Osteocyte (in vitro differentiated cells): ENCODE results near the gene AP2A2. TPM values are rescaled to one million over a fixed set of nuclear protein-coding genes. Genes with fewer than 3 reads are reported as not detected.

Experiments
- DNase-seq: peaks from one replicate; pipeline ENCODE4 v3.0.0; 2021; ENCODE audit warnings: mixed read lengths; ENCODE audit not compliant: unreplicated experiment; ENCODE audit errors: extremely low spot score
- H3K27ac Mint-ChIP-seq: one replicate; pipeline ENCODE4 v1.8.0; 2021; ENCODE audit warnings: mild to moderate bottlenecking, mixed read lengths; ENCODE audit not compliant: unreplicated experiment
- H3K27me3 Mint-ChIP-seq: one replicate; pipeline ENCODE4 v1.8.0; 2021; ENCODE audit warnings: mixed read lengths; ENCODE audit not compliant: unreplicated experiment
- H3K36me3 Mint-ChIP-seq: one replicate; pipeline ENCODE4 v1.8.0; 2021; ENCODE audit warnings: mixed read lengths; ENCODE audit not compliant: unreplicated experiment
- H3K4me1 Mint-ChIP-seq: one replicate; pipeline ENCODE4 v1.8.0; 2021; ENCODE audit warnings: mixed read lengths; ENCODE audit not compliant: unreplicated experiment
- H3K4me3 Mint-ChIP-seq: one replicate; pipeline ENCODE4 v1.8.0; 2021; ENCODE audit warnings: mild to moderate bottlenecking, moderate library complexity, mixed read lengths; ENCODE audit not compliant: unreplicated experiment
- H3K9me3 Mint-ChIP-seq: one replicate; pipeline ENCODE4 v1.8.0; 2021; ENCODE audit warnings: mixed read lengths; ENCODE audit not compliant: unreplicated experiment
- total RNA-seq: library from RNA; stranded (reverse); gene quantifications from 2 replicates; pipeline ENCODE4 v1.2.1, GENCODE V29; 2021
- TF ChIP-seq, protein P1 (sequence below): fragments of 200-600 bp; sonication (generic); IDR thresholded peaks from 2 replicates; pipeline ENCODE4 v1.5.0; 2021; ENCODE audit warnings: antibody characterized with exemption, mild to moderate bottlenecking, moderate library complexity

Gene AP2A2
- total RNA-seq, 1 donor from 2014 or later: 102 TPM

DNA sequence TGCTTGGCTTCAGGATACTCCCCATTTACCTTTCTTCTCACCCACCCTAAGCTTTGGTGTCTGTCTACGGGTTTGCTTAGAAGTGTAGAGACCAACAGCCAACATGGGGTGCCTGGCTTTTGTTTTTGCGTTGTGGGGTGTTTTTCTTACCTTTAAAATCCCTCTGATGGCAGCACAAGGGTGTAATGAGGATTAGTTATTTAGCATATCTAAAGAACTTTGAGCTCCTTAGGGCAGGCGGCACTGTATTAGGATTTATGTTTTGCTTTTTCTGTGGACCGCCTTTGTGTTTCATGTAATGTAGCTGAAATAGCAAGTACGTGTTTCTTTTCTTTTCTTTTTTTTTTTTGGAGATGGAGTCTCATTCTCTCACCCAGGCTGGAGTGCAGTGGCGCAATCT is 8.9 kb downstream of the AP2A2 start:
- H3K36me3 Mint-ChIP-seq: no peaks in the 10 kb centered on the region
- TF ChIP-seq, protein P1, sequence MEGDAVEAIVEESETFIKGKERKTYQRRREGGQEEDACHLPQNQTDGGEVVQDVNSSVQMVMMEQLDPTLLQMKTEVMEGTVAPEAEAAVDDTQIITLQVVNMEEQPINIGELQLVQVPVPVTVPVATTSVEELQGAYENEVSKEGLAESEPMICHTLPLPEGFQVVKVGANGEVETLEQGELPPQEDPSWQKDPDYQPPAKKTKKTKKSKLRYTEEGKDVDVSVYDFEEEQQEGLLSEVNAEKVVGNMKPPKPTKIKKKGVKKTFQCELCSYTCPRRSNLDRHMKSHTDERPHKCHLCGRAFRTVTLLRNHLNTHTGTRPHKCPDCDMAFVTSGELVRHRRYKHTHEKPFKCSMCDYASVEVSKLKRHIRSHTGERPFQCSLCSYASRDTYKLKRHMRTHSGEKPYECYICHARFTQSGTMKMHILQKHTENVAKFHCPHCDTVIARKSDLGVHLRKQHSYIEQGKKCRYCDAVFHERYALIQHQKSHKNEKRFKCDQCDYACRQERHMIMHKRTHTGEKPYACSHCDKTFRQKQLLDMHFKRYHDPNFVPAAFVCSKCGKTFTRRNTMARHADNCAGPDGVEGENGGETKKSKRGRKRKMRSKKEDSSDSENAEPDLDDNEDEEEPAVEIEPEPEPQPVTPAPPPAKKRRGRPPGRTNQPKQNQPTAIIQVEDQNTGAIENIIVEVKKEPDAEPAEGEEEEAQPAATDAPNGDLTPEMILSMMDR: no peak
- DNase-seq: no peak
- no peaks in the 10 kb centered on the region for H3K9me3 Mint-ChIP-seq
- H3K4me3 Mint-ChIP-seq: no peak overlapping the region
- H3K27ac Mint-ChIP-seq: peak overlapping the region; percentile 31
- H3K4me1 Mint-ChIP-seq: peaks cover 44% of the 10 kb centered on the region
- no peaks in the 10 kb centered on the region for H3K27me3 Mint-ChIP-seq

DNA sequence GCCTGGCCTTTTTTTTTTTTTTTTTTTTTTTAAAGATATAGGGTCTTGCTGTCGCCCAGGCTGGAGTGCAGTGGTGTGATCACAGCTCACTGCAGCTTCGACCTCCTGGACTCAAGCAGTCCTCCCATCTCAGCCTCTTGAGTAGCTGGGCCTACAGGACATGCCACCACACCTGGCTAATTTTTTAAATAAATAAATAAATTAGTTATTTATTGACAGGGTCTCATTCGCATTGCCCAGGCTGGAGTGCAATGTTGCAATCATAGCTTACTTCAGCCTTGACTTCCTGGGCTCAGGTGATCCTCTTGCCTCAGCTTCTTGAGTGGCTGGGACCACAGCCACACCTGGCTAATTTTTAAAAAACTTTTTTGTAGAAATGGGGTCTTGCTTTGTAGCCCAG is 10.5 kb downstream of the AP2A2 start:
- Mint-ChIP-seq H3K27ac (no peak overlapping the region), H3K36me3 (no peaks in the 10 kb centered on the region), H3K4me1 (peaks cover 53% of the 10 kb centered on the region), H3K9me3 (no peaks in the 10 kb centered on the region), H3K4me3 (no peak overlapping the region), H3K27me3 (no peaks in the 10 kb centered on the region)
- DNase-seq: no peak
- TF ChIP-seq, protein P1: no peak

DNA sequence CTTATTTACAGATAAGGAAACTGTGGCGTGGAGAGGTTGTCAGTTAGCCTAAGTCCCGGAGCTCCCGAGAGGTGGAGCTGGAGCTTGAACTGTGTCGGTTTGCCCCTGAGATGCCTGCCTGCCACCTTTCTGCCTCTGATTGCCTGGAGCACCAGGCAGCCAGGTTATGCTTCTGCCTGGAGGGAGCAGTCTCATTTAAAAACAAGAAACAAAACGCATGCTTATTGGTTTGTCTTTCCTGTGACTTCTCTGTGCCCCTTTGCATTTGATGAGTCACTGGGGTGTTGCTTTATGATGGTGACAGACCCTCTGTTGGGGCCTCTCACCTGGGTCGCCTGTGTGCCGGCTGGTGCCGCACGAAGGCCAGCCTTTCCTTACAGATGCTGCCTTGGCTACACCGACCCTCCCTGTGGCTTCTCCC is 12.2 kb downstream of the AP2A2 start:
- Mint-ChIP-seq H3K36me3 (peaks cover 2% of the 10 kb centered on the region), H3K4me1 (peaks cover 47% of the 10 kb centered on the region), H3K9me3 (no peaks in the 10 kb centered on the region), H3K27me3 (no peaks in the 10 kb centered on the region), H3K27ac (no peak overlapping the region), H3K4me3 (no peak overlapping the region)
- TF ChIP-seq, protein P1: no peak
- no peak for DNase-seq

DNA sequence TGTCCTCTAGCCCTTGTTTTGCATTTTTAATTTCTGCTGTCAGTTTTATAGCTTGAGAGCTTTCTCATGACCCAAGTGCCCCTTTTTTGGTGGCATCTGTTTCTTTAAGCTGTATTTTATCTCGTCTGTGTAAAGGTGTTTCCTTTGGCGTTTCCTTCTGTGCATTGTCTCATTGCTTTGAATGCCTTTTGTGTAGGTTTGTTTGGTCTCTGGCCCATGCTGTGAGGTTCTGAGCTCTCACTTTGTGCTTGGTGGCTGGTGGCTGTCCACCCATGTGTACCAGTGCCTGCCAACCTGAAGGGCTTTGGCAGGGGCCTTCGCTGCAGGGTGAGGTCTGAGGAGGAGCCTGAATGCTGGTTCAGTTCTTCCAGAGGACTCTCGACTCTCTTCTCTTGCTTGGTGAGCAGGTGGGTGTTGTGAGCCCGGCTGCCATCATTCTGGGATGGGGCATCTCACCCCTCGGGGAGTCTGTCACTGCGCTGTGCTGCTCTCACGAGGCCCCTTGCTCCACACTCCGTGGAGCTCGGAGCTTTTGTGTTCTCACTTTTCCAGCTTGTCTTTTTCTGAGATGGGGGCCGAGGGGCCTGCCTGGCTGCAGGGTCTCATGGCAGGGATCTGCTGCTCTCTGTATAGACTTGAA is 14.9 kb downstream of the AP2A2 start:
- peaks cover 15% of the 10 kb centered on the region for H3K36me3 Mint-ChIP-seq
- H3K9me3 Mint-ChIP-seq: no peaks in the 10 kb centered on the region
- TF ChIP-seq, protein P1: no peak
- DNase-seq: no peak
- H3K27ac Mint-ChIP-seq: peak overlapping the region; percentile 51
- H3K4me3 Mint-ChIP-seq: no peak overlapping the region
- H3K27me3 Mint-ChIP-seq: no peaks in the 10 kb centered on the region
- peaks cover 44% of the 10 kb centered on the region for H3K4me1 Mint-ChIP-seq

DNA sequence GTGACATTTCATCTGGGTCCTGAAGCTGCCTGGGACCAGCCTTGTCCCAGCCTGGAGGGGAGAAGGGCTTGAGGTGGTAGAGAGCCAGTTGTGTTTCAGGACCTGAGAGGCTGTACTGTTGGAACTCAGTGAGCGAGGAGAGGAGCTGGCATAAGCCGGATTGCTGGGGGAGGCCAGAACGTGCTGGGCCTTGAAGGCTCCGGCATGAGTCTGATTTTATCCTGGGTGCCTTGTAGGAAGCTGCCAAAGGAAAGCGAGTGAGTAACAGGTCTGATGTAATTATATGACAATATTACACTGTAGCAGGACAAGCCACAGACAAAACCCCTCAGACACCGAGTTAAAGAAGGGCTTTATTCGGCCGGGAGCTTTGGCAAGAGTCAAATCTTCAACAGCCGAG is 17.2 kb downstream of the AP2A2 start:
- DNase-seq: no peak

More for the DNA sequence above, 17.2 kb downstream of the AP2A2 start:
- TF ChIP-seq, protein P1: no peak
- H3K27me3 Mint-ChIP-seq: no peaks in the 10 kb centered on the region
- H3K4me1 Mint-ChIP-seq: peaks cover 43% of the 10 kb centered on the region
- peaks cover 1% of the 10 kb centered on the region for H3K9me3 Mint-ChIP-seq
- no peak overlapping the region for H3K4me3 Mint-ChIP-seq
- peak overlapping the region; percentile 64 for H3K27ac Mint-ChIP-seq
- H3K36me3 Mint-ChIP-seq: peaks cover 17% of the 10 kb centered on the region
